ENCODE data around the gene TMUB2.

DNA sequence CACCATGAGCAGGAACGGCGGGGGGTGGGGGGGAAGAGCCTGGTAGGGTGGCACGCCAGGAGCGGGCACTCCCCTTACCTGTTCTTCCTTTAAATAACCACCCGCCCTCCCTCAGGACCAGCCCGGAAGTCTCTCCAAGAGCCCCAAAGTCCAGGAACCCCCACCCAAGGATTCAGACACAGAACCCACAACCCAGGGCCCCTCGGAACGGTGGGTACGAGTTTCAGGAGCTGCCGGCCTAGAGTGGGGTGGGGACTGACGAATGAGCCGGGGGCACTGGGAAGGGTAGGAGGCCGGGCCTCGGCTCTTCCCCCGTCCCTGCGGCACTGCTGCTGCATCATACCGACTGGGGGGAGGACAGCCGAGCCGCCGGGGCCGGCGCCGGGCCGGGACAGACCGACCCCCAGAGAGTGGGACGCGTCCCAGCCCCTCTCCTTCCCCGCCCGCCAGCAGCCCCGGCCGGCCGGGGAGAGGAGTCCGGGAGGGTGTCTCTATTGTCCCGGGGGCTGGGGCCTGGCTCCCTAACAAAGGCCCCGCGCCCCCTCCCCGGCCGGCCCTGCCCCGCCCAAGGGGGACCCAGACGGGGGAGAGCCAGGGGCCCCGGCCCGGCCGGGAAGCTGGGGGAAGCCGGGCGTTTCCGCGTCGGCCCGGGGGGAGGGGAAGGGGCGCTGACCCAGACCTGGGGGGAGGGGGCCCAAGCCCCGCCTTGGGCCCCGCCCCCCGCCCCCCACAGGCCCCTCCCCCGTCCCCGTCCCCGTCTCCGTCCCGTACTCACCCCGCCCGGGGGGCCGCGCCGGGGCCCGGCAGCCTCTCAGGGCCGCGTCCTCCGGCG, 12.2 kb downstream of the TMUB2 start:
- no peak for TF ChIP-seq CTCF (IDR thresholded peaks at IDR 0.05; ENCODE audit: low read length)
- no peak for TF ChIP-seq EZH2 (IDR thresholded peaks at IDR 0.05; ENCODE audit: borderline replicate concordance, low read length)

Measured in OCI-LY1 (cell line).